Superior temporal gyrus (tissue), 1 donor: Measurements from ENCODE around the gene GRIK3.
"Not testable (repeated sequence)": the region's sequence is repeated elsewhere in the genome, so short reads cannot be mapped to it uniquely, and the experiment has no call there.

Experiments used
- DNase-seq: peaks from one replicate; pipeline ENCODE4 v3.0.0-alpha.2; 2016; ENCODE audit errors: extremely low spot score

GRIK3 gene

GRCh38 chr1:36910886-36911540, 123.3 kb downstream of the GRIK3 start:
- DNase-seq, result no peak

GRCh38 chr1:36909946-36910725, 124.2 kb downstream of the GRIK3 start:
- DNase-seq, result no peak

GRCh38 chr1:36909359-36909758, 125.0 kb downstream of the GRIK3 start:
- not testable (repeated sequence) for DNase-seq

- DNase-seq, result no peak
Observed at GRCh38 chr1:36908096-36908495, 126.2 kb downstream of the GRIK3 start.

- no peak for DNase-seq
Observed at GRCh38 chr1:36906555-36906954, 127.8 kb downstream of the GRIK3 start.

- no peak for DNase-seq
Observed at GRCh38 chr1:36905941-36906340, 128.4 kb downstream of the GRIK3 start.

- DNase-seq, result no peak
Observed at GRCh38 chr1:36900128-36900527, 134.2 kb downstream of the GRIK3 start.

- not testable (repeated sequence) for DNase-seq
Observed at GRCh38 chr1:36897813-36898212, 136.5 kb downstream of the GRIK3 start.

GRCh38 chr1:36894824-36895223, 139.5 kb downstream of the GRIK3 start:
- no peak for DNase-seq

- DNase-seq, result no peak
Observed at GRCh38 chr1:36890776-36891175, 143.5 kb downstream of the GRIK3 start.

- no peak for DNase-seq
Observed at GRCh38 chr1:36889478-36890226, 144.7 kb downstream of the GRIK3 start.

GRCh38 chr1:36888811-36889477, 145.4 kb downstream of the GRIK3 start:
- DNase-seq, result no peak

GRCh38 chr1:36885540-36886357, 148.6 kb downstream of the GRIK3 start:
- no peak for DNase-seq

GRCh38 chr1:36884801-36885200, 149.5 kb downstream of the GRIK3 start:
- DNase-seq, result no peak

GRCh38 chr1:36884029-36884701, 150.2 kb downstream of the GRIK3 start:
- no peak for DNase-seq

- no peak for DNase-seq
Observed at GRCh38 chr1:36883315-36883949, 150.9 kb downstream of the GRIK3 start.

- no peak for DNase-seq
Observed at GRCh38 chr1:36882536-36883285, 151.6 kb downstream of the GRIK3 start.

- no peak for DNase-seq
Observed at GRCh38 chr1:36881541-36881940, 152.8 kb downstream of the GRIK3 start.

- DNase-seq, result no peak
Observed at GRCh38 chr1:36881068-36881405, 153.3 kb downstream of the GRIK3 start.
